ENCODE measurements around the gene MYOZ1. TPM values are rescaled to one million over a fixed set of nuclear protein-coding genes. Genes with fewer than 3 reads are reported as not detected.

Gene MYOZ1
- total RNA-seq, 1 experiment from 2014 or later = not detected

GRCh38 chr10:73625004-73625883 is 16.0 kb downstream of the MYOZ1 start:
- Histone ChIP-seq H3K4me3 (replicated peaks in 1 of 2; ENCODE audit: low read depth in 1 of 2, low read length in 2 of 2) (peak overlapping the region; percentile 72 to 98), H3K4me1 (ENCODE audit: control insufficient read depth in 1 of 2, insufficient read depth in 2 of 2, low read length in 2 of 2) (peaks cover 0 to 9% of the 10 kb centered on the region in 2 experiments; a peak in 2 of 4 replicates), H3K27me3 (ENCODE audit: insufficient read depth, low read length) (no peaks in the 10 kb centered on the region), H3K4me2 (ENCODE audit: low read length) (peak overlapping the region; percentile 79), H3K9me3 (ENCODE audit: control insufficient read depth in 1 of 2, insufficient read depth in 1 of 2, low read depth in 1 of 2, low read length in 2 of 2) (no peaks in the 10 kb centered on the region), H3K27ac (ENCODE audit: low read depth, low read length) (peak overlapping the region; percentile 75), H3K9ac (ENCODE audit: low read length) (peak overlapping the region; percentile 83), H4K20me1 (ENCODE audit: insufficient read depth) (no peaks in the 10 kb centered on the region), H2AFZ (ENCODE audit: low read depth, low read length, poor library complexity, severe bottlenecking) (peak overlapping the region; percentile 77), H3K36me3 (ENCODE audit: control insufficient read depth in 1 of 2, insufficient read depth in 2 of 2, low read length in 2 of 2) (no peaks in the 10 kb centered on the region), H3K79me2 (ENCODE audit: insufficient read depth, low read length) (peaks cover 13% of the 10 kb centered on the region), H3K9me2 (ENCODE audit: insufficient read depth) (no peaks in the 10 kb centered on the region)
- CTCF ChIA-PET = interaction anchor here (1.0 to 1.4 kb wide), 2 partner anchors 19 to 24 kb away, joined by 3 to 5 read pairs; no protein-coding TSS in a partner anchor
- RAD21 ChIA-PET (ENCODE audit: low non-redundant PET in 1 of 2, low total read pairs in 2 of 2, uncharacterized antibody in 2 of 2, unreplicated experiment in 2 of 2) = interaction anchor here in 1 of 2 experiments (0.6 kb wide), 2 partner anchors 19 to 66 kb away, joined by 3 to 5 read pairs; no protein-coding TSS in a partner anchor
- intact Hi-C loops (cut with micrococcal nuclease) = loop anchor here (1.0 to 5.0 kb wide), 2 partner anchors 96 to 378 kb away; partner anchors contain the start of gene DNAJC9
- DNase-seq (ENCODE audit: low read depth, low spot score) (no peak), ATAC-seq (peak; percentile 69)
- no TSS peak for BruUV-seq (replicated peaks)
- POLR2A ChIA-PET = interaction anchor here (0.6 to 1.4 kb wide), 9 partner anchors 10 to 378 kb away, joined by 3 to 10 read pairs (median 4); partner anchors contain the start of gene DNAJC9
- TF ChIP-seq SIN3A (IDR thresholded peaks at IDR 0.05; ENCODE audit: low read depth) (peak; percentile 54; the same call in 1 of the 2 replicates), RAD21 (IDR thresholded peaks at IDR 0.05; ENCODE audit: low read depth) (no peak)

GRCh38 chr10:73623056-73623455 is 18.2 kb downstream of the MYOZ1 start:
- no peak for DNase-seq (ENCODE audit: low read depth, low spot score)
- no peak for ATAC-seq
- Histone ChIP-seq H3K4me3 (replicated peaks in 1 of 2; ENCODE audit: low read depth in 1 of 2, low read length in 2 of 2) (no peak overlapping the region), H3K9ac (ENCODE audit: low read length) (no peak overlapping the region), H3K9me2 (ENCODE audit: insufficient read depth) (no peaks in the 10 kb centered on the region), H3K9me3 (ENCODE audit: control insufficient read depth in 1 of 2, insufficient read depth in 1 of 2, low read depth in 1 of 2, low read length in 2 of 2) (no peaks in the 10 kb centered on the region), H3K27me3 (ENCODE audit: insufficient read depth, low read length) (no peaks in the 10 kb centered on the region), H2AFZ (ENCODE audit: low read depth, low read length, poor library complexity, severe bottlenecking) (no peak overlapping the region), H3K36me3 (ENCODE audit: control insufficient read depth in 1 of 2, insufficient read depth in 2 of 2, low read length in 2 of 2) (no peaks in the 10 kb centered on the region), H3K27ac (ENCODE audit: low read depth, low read length) (no peak overlapping the region), H4K20me1 (ENCODE audit: insufficient read depth) (no peaks in the 10 kb centered on the region), H3K4me1 (ENCODE audit: control insufficient read depth in 1 of 2, insufficient read depth in 2 of 2, low read length in 2 of 2) (peaks cover 0 to 9% of the 10 kb centered on the region in 2 experiments; a peak in 2 of 4 replicates), H3K79me2 (ENCODE audit: insufficient read depth, low read length) (peaks cover 13% of the 10 kb centered on the region), H3K4me2 (ENCODE audit: low read length) (no peak overlapping the region)
- CTCF ChIA-PET = no interaction called here
- intact Hi-C loops (cut with micrococcal nuclease) = no loop called here
- RAD21 ChIA-PET (ENCODE audit: low non-redundant PET in 1 of 2, low total read pairs in 2 of 2, uncharacterized antibody in 2 of 2, unreplicated experiment in 2 of 2) = interaction anchor here in 1 of 2 experiments (0.7 kb wide), 1 partner anchor 11 kb away, joined by 4 read pairs; no protein-coding TSS in a partner anchor
- POLR2A ChIA-PET = no interaction called here
- BruUV-seq (replicated peaks) = TSS peak; percentile 13
- TF ChIP-seq POLR2A (IDR thresholded peaks at IDR 0.05; ENCODE audit: borderline replicate concordance, extremely low read depth, insufficient read depth, insufficient read length) (no peak), FOSL1 (IDR thresholded peaks at IDR 0.05; ENCODE audit: low read depth) (no peak), ELF1 (IDR thresholded peaks at IDR 0.05; ENCODE audit: borderline replicate concordance, low read depth) (no peak), ATF3 (IDR thresholded peaks at IDR 0.05) (no peak), MAX (IDR thresholded peaks at IDR 0.05) (no peak), CBX3 (IDR thresholded peaks at IDR 0.05; ENCODE audit: low read depth) (no peak), SRF (IDR thresholded peaks at IDR 0.05; ENCODE audit: low read depth) (no peak), SP1 (IDR thresholded peaks at IDR 0.05; ENCODE audit: low read depth) (no peak), EGR1 (IDR thresholded peaks at IDR 0.05; ENCODE audit: low read depth) (no peak), CTCF (IDR thresholded peaks at IDR 0.05 in 2 of 3, conservative IDR thresholded peaks at IDR 0.05 in 1 of 3; ENCODE audit: borderline replicate concordance in 1 of 3, insufficient read depth in 1 of 3, low read depth in 2 of 3, low read length in 2 of 3) (no peak), ZNF274 (IDR thresholded peaks at IDR 0.05; ENCODE audit: low read depth, low read length) (no peak), CEBPB (IDR thresholded peaks at IDR 0.05; ENCODE audit: low read depth) (no peak), EZH2 (IDR thresholded peaks at IDR 0.05) (no peak), TCF7L2 (IDR thresholded peaks at IDR 0.05; ENCODE audit: borderline replicate concordance, extremely low read depth, insufficient read depth, insufficient read length) (no peak), POLR2AphosphoS5 (IDR thresholded peaks at IDR 0.05; ENCODE audit: low read depth, low read length) (no peak), JUND (IDR thresholded peaks at IDR 0.05) (no peak)
